ENCODE data around the gene OR6B2. TPM values are rescaled to one million over a fixed set of nuclear protein-coding genes. Genes with fewer than 3 reads are reported as not detected.

The OR6B2 gene
- total RNA-seq, 1 donor from 2014 or later: not detected

GRCh38 chr2:240042740-240043139, 12.5 kb upstream of the OR6B2 start:
- DNase-seq (ENCODE audit: extremely low spot score, unreplicated experiment): no peak
- Mint-ChIP-seq H3K27me3 (ENCODE audit: unreplicated experiment) (peaks cover 14% of the 10 kb centered on the region), H3K4me1 (ENCODE audit: unreplicated experiment) (no peaks in the 10 kb centered on the region), H3K9me3 (ENCODE audit: unreplicated experiment) (no peaks in the 10 kb centered on the region), H3K36me3 (ENCODE audit: unreplicated experiment) (no peaks in the 10 kb centered on the region), H3K27ac (ENCODE audit: unreplicated experiment) (no peak overlapping the region), H3K4me3 (ENCODE audit: unreplicated experiment) (no peak overlapping the region)
- no peak for TF ChIP-seq CTCF (IDR thresholded peaks at IDR 0.05)

GRCh38 chr2:240041363-240041762, 11.1 kb upstream of the OR6B2 start:
- Mint-ChIP-seq H3K4me1 (ENCODE audit: unreplicated experiment) (no peaks in the 10 kb centered on the region), H3K36me3 (ENCODE audit: unreplicated experiment) (no peaks in the 10 kb centered on the region), H3K27ac (ENCODE audit: unreplicated experiment) (no peak overlapping the region), H3K9me3 (ENCODE audit: unreplicated experiment) (no peaks in the 10 kb centered on the region), H3K27me3 (ENCODE audit: unreplicated experiment) (peaks cover 10% of the 10 kb centered on the region), H3K4me3 (ENCODE audit: unreplicated experiment) (no peak overlapping the region)
- no peak for DNase-seq (ENCODE audit: extremely low spot score, unreplicated experiment)
- no peak for TF ChIP-seq CTCF (IDR thresholded peaks at IDR 0.05)

GRCh38 chr2:240037358-240037757, 7.1 kb upstream of the OR6B2 start:
- no peaks in the 10 kb centered on the region for H3K4me1 Mint-ChIP-seq (ENCODE audit: unreplicated experiment)
- no peak overlapping the region for H3K4me3 Mint-ChIP-seq (ENCODE audit: unreplicated experiment)
- no peak for TF ChIP-seq CTCF (IDR thresholded peaks at IDR 0.05)
- H3K9me3 Mint-ChIP-seq (ENCODE audit: unreplicated experiment): no peaks in the 10 kb centered on the region
- H3K27me3 Mint-ChIP-seq (ENCODE audit: unreplicated experiment): peaks cover 36% of the 10 kb centered on the region
- DNase-seq (ENCODE audit: extremely low spot score, unreplicated experiment): no peak
- H3K27ac Mint-ChIP-seq (ENCODE audit: unreplicated experiment): no peak overlapping the region
- no peaks in the 10 kb centered on the region for H3K36me3 Mint-ChIP-seq (ENCODE audit: unreplicated experiment)

GRCh38 chr2:240033330-240033678, 3.1 kb upstream of the OR6B2 start:
- Mint-ChIP-seq H3K36me3 (ENCODE audit: unreplicated experiment) (no peaks in the 10 kb centered on the region), H3K9me3 (ENCODE audit: unreplicated experiment) (no peaks in the 10 kb centered on the region), H3K4me3 (ENCODE audit: unreplicated experiment) (no peak overlapping the region), H3K27me3 (ENCODE audit: unreplicated experiment) (peaks cover 46% of the 10 kb centered on the region), H3K4me1 (ENCODE audit: unreplicated experiment) (no peaks in the 10 kb centered on the region), H3K27ac (ENCODE audit: unreplicated experiment) (no peak overlapping the region)
- TF ChIP-seq CTCF (IDR thresholded peaks at IDR 0.05): no peak
- DNase-seq (ENCODE audit: extremely low spot score, unreplicated experiment): no peak

GRCh38 chr2:240032406-240033329, 2.4 kb upstream of the OR6B2 start:
- peaks cover 46% of the 10 kb centered on the region for H3K27me3 Mint-ChIP-seq (ENCODE audit: unreplicated experiment)
- no peak overlapping the region for H3K4me3 Mint-ChIP-seq (ENCODE audit: unreplicated experiment)
- H3K4me1 Mint-ChIP-seq (ENCODE audit: unreplicated experiment): no peaks in the 10 kb centered on the region
- H3K27ac Mint-ChIP-seq (ENCODE audit: unreplicated experiment): no peak overlapping the region
- H3K9me3 Mint-ChIP-seq (ENCODE audit: unreplicated experiment): no peaks in the 10 kb centered on the region
- no peak for DNase-seq (ENCODE audit: extremely low spot score, unreplicated experiment)
- no peak for TF ChIP-seq CTCF (IDR thresholded peaks at IDR 0.05)
- no peaks in the 10 kb centered on the region for H3K36me3 Mint-ChIP-seq (ENCODE audit: unreplicated experiment)
